Smooth muscle cell (in vitro differentiated cells): ENCODE data around the gene RNF166. TPM values are rescaled to one million over a fixed set of nuclear protein-coding genes. Genes with fewer than 3 reads are reported as not detected.

Experiments
- DNase-seq: peaks from one replicate; lab custom pipeline; 2025; ENCODE audit not compliant: unreplicated experiment; lab: John Stamatoyannopoulos, UW
- H2AFZ ChIP-seq: fragments of 200-600 bp; sonication (generic); 2 replicates; pipeline ENCODE4 v1.6.0; 2016; ENCODE audit warnings: antibody characterized with exemption, low read depth, mild to moderate bottlenecking
- H3F3A ChIP-seq: fragments of 200-600 bp; sonication (generic); 2 replicates; pipeline ENCODE4 v1.6.0; 2017; ENCODE audit warnings: antibody characterized with exemption, low read depth
- H3K27ac ChIP-seq: fragments of 200-600 bp; sonication (generic); 2 replicates; pipeline ENCODE4 v1.5.1; 2016; ENCODE audit warnings: low read depth, mild to moderate bottlenecking
- H3K27me3 ChIP-seq: fragments of 200-600 bp; sonication (generic); 2 replicates; pipeline ENCODE4 v1.6.1; 2016; ENCODE audit warnings: low read depth, mild to moderate bottlenecking
- H3K36me3 ChIP-seq: fragments of 200-600 bp; sonication (generic); 2 replicates; pipeline ENCODE4 v1.5.1; 2016; ENCODE audit warnings: low read depth
- H3K4me1 ChIP-seq: fragments of 200-600 bp; sonication (generic); 2 replicates; pipeline ENCODE4 v1.5.1; 2016; ENCODE audit warnings: low read depth
- H3K4me2 ChIP-seq: fragments of 200-600 bp; sonication (generic); 2 replicates; pipeline ENCODE4 v1.6.0; 2016; ENCODE audit warnings: mild to moderate bottlenecking
- H3K4me3 ChIP-seq: fragments of 200-600 bp; sonication (generic); 2 replicates; pipeline ENCODE4 v1.5.1; 2016; ENCODE audit warnings: mild to moderate bottlenecking
- H3K79me2 ChIP-seq: fragments of 200-600 bp; sonication (generic); 2 replicates; pipeline ENCODE4 v1.6.0; 2016; ENCODE audit warnings: low read depth, mild to moderate bottlenecking
- H3K9ac ChIP-seq: fragments of 200-600 bp; sonication (generic); 2 replicates; pipeline ENCODE4 v1.6.0; 2016; ENCODE audit warnings: low read depth
- H3K9me3 ChIP-seq: fragments of 200-600 bp; sonication (generic); replicated peaks from 2 replicates; pipeline ENCODE4 v1.5.1; 2016; ENCODE audit warnings: low read depth
- H4K20me1 ChIP-seq: fragments of 200-600 bp; sonication (generic); 2 replicates; pipeline ENCODE4 v1.6.0; 2016; ENCODE audit warnings: low read depth
- WGBS: methylation state at CpG from one replicate; pipeline ENCODE4 v1.1.7; 2016; ENCODE audit warnings: low lambda C conversion rate; 5-methylcytosine and 5-hydroxymethylcytosine counted together
- polyA plus RNA-seq: library from polyadenylated mRNA; unstranded; fragments of >200 nt; fragmentation: Nextera tagmentation; extraction: Ambion mirVana; gene quantifications from 2 replicates; pipeline ENCODE4 v1.2.1, GENCODE V29; 2016
- total RNA-seq: library from RNA; depleted of rRNA; stranded (reverse); fragments of >200 nt; gene quantifications from 2 replicates; pipeline ENCODE4 v1.2.3, GENCODE V29; 2014
- TF ChIP-seq, protein P1 (sequence below): fragments of 200-600 bp; sonication (generic); IDR thresholded peaks from 2 replicates; pipeline ENCODE4 v1.5.1; 2017; ENCODE audit warnings: borderline replicate concordance, mild to moderate bottlenecking, antibody characterized with exemption; ENCODE audit not compliant: insufficient read depth, poor library complexity, severe bottlenecking

The RNF166 gene
- total and polyA plus RNA-seq, 2 experiments from 2014 or later = 10.1 to 17.3 TPM

DNA sequence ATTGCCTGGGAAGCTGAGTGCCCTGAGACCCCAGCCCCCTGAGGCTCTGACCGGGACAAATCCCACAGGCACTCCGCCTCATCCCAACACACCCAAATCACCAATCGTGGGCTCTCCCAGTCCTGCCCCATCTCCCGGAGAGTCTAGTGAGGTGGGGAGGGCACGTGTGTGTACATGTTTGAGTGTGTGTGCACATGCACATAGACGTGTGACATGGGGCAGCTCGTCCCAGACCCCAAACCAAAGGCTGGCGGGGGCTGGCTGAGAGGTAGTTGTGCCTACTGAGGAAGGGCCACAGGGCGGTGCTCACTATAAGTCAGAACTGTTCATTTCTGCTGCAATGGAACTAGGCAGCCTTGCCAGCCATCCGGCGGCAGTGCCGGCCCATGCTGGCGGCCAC lies 28.5 kb downstream of the RNF166 start:
- no peaks in the 10 kb centered on the region for H3K79me2 ChIP-seq
- no peak overlapping the region for H2AFZ ChIP-seq
- WGBS = 89% methylated on average over 13 of the region's 13 CpGs
- no peak overlapping the region for H3K9ac ChIP-seq
- no peaks in the 10 kb centered on the region for H4K20me1 ChIP-seq
- no peaks in the 10 kb centered on the region for H3K4me1 ChIP-seq
- H3K36me3 ChIP-seq = no peaks in the 10 kb centered on the region
- no peak overlapping the region for H3K27ac ChIP-seq
- H3K4me3 ChIP-seq = no peak overlapping the region
- no peaks in the 10 kb centered on the region for H3F3A ChIP-seq
- H3K9me3 ChIP-seq = no peaks in the 10 kb centered on the region
- TF ChIP-seq, protein P1, sequence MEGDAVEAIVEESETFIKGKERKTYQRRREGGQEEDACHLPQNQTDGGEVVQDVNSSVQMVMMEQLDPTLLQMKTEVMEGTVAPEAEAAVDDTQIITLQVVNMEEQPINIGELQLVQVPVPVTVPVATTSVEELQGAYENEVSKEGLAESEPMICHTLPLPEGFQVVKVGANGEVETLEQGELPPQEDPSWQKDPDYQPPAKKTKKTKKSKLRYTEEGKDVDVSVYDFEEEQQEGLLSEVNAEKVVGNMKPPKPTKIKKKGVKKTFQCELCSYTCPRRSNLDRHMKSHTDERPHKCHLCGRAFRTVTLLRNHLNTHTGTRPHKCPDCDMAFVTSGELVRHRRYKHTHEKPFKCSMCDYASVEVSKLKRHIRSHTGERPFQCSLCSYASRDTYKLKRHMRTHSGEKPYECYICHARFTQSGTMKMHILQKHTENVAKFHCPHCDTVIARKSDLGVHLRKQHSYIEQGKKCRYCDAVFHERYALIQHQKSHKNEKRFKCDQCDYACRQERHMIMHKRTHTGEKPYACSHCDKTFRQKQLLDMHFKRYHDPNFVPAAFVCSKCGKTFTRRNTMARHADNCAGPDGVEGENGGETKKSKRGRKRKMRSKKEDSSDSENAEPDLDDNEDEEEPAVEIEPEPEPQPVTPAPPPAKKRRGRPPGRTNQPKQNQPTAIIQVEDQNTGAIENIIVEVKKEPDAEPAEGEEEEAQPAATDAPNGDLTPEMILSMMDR = no peak
- no peak for DNase-seq
- no peaks in the 10 kb centered on the region for H3K27me3 ChIP-seq
- H3K4me2 ChIP-seq = no peak overlapping the region

- Histone ChIP-seq H3K9me3 (no peaks in the 10 kb centered on the region), H3K4me3 (no peak overlapping the region), H3K79me2 (no peaks in the 10 kb centered on the region), H3K4me1 (no peaks in the 10 kb centered on the region), H3K9ac (no peak overlapping the region), H3F3A (no peaks in the 10 kb centered on the region), H3K36me3 (no peaks in the 10 kb centered on the region), H3K27ac (no peak overlapping the region), H3K27me3 (no peaks in the 10 kb centered on the region), H3K4me2 (no peak overlapping the region), H2AFZ (no peak overlapping the region), H4K20me1 (no peaks in the 10 kb centered on the region)
- TF ChIP-seq, protein P1 = no peak
- WGBS = 96% methylated on average over 22 of the region's 22 CpGs
- DNase-seq = no peak
These were observed 29.5 kb downstream of the RNF166 start for GRCh38 chr16:88676502-88677242.

- Histone ChIP-seq H3K79me2 (no peaks in the 10 kb centered on the region), H3K36me3 (no peaks in the 10 kb centered on the region), H3K9ac (no peak overlapping the region), H3K4me1 (no peaks in the 10 kb centered on the region), H3F3A (no peaks in the 10 kb centered on the region), H3K4me2 (no peak overlapping the region), H3K27ac (no peak overlapping the region), H3K4me3 (no peak overlapping the region), H4K20me1 (no peaks in the 10 kb centered on the region), H3K9me3 (no peaks in the 10 kb centered on the region), H3K27me3 (no peaks in the 10 kb centered on the region), H2AFZ (no peak overlapping the region)
- no peak for DNase-seq
- TF ChIP-seq, protein P1 = no peak
- WGBS = 98% methylated on average over 19 of the region's 19 CpGs
These were observed 32.4 kb downstream of the RNF166 start for GRCh38 chr16:88673716-88674379.
